Fibroblast of pulmonary artery (primary cell): Measurements from ENCODE around the gene HIVEP3.
"Not testable (repeated sequence)": the region's sequence is repeated elsewhere in the genome, so short reads cannot be mapped to it uniquely, and the experiment has no call there.

Source experiments
- DNase-seq: peaks from one replicate; pipeline ENCODE4 v3.0.0-alpha.2; 2010; ENCODE audit warnings: low read depth
- H3K4me3 ChIP-seq: replicated peaks from 2 replicates; pipeline ENCODE4 v1.5.1; 2011; ENCODE audit warnings: low read depth, mild to moderate bottlenecking, control low read depth, low read length, moderate library complexity
- TF ChIP-seq, protein P1 (sequence below): IDR thresholded peaks from 2 replicates; pipeline ENCODE4 v1.5.1; 2011; ENCODE audit warnings: mild to moderate bottlenecking, control low read depth, low read length, inconsistent platforms; ENCODE audit errors: missing control alignments

Gene HIVEP3

DNA sequence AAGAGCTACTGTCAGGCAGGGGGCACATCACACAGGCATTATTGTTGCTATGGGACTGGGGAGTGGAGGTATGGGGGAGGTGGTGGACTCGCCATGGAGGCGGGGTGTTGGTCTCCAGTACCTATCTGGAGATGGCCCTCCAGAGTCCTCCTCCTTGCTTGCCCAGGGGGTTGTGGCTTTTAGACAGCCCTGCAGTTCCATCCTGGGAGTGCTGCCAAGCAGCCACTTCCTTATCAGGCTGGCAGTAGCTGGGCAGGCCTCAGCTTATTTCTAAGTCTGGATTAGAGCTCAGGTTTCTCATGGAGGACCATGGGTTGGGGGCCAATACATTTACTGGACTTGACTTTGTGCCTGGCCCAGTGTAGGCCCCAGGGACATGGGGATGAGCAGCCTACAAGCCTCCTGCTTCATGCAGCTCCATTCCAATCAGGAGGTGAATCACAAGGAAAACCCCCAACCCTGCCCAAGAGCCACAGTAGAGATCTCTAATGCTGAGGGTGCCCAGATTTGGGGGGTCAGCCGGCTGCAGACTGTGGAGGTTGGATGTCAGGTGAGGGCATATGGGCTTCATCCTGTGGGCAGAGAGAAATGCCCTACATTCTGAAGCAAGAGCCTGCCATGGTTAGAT lies 223.5 kb downstream of the HIVEP3 start:
- no peak for DNase-seq
- no peak overlapping the region for H3K4me3 ChIP-seq
- TF ChIP-seq, protein P1, sequence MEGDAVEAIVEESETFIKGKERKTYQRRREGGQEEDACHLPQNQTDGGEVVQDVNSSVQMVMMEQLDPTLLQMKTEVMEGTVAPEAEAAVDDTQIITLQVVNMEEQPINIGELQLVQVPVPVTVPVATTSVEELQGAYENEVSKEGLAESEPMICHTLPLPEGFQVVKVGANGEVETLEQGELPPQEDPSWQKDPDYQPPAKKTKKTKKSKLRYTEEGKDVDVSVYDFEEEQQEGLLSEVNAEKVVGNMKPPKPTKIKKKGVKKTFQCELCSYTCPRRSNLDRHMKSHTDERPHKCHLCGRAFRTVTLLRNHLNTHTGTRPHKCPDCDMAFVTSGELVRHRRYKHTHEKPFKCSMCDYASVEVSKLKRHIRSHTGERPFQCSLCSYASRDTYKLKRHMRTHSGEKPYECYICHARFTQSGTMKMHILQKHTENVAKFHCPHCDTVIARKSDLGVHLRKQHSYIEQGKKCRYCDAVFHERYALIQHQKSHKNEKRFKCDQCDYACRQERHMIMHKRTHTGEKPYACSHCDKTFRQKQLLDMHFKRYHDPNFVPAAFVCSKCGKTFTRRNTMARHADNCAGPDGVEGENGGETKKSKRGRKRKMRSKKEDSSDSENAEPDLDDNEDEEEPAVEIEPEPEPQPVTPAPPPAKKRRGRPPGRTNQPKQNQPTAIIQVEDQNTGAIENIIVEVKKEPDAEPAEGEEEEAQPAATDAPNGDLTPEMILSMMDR: no peak

DNA sequence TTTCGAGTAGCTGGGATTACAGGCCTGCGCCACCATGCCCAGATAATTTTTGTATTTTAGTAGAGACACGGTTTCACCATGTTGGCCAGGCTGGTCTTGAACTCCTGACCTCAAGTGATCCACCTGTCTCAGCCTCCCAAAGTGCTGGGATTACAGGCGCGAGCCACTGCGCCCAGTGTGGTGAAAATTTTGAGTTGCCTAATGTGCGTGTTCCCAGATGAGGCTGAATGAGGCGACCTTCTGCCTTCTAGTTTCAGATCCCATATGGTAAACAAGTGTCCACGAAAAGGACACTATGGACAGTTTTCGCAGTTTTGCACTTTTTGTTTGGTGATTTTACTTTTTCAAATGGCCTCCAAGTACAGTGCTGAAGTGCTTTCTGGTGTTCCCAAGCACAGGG lies 226.8 kb downstream of the HIVEP3 start:
- not testable (repeated sequence) for DNase-seq, H3K4me3 ChIP-seq

DNA sequence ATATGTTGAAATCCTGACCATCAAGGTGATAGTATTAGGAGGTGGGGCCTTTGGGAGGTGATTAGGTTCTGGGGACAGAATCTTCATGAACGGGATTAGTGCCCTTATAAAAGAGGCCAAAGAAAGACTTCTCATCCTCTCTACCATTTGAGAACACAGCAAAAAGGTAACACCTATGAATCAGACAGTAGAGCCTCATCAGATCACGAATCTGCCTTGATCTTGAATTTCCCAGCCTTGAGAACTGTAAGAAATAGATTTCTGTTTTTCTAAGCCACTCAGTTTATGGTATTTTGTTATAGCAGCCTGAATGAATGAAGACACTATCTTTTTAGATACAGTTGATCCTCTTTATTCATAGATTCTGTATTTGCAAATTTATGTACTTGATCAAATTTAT lies 227.3 kb downstream of the HIVEP3 start:
- TF ChIP-seq, protein P1: no peak
- no peak overlapping the region for H3K4me3 ChIP-seq
- no peak for DNase-seq

DNA sequence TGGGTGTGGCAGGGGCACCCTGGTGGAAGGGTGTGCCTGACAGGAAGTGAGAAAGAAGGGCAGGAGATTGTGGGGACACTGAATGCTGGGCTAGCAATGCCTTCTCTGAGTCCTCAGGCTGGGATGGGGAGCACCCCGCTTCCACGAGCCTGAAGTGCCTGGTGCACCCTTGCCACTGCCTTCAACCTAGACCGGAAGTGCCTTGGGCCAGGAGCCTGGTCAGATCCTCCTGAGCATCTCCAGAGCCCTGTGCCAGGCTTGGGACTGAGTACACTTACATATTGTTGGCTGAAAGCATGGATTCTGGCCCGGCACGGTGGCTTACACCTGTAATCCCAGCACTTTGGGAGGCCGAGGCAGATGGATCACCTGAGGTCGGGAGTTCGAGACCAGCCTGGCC lies 228.4 kb downstream of the HIVEP3 start:
- TF ChIP-seq, protein P1: no peak
- H3K4me3 ChIP-seq: no peak overlapping the region
- DNase-seq: no peak

DNA sequence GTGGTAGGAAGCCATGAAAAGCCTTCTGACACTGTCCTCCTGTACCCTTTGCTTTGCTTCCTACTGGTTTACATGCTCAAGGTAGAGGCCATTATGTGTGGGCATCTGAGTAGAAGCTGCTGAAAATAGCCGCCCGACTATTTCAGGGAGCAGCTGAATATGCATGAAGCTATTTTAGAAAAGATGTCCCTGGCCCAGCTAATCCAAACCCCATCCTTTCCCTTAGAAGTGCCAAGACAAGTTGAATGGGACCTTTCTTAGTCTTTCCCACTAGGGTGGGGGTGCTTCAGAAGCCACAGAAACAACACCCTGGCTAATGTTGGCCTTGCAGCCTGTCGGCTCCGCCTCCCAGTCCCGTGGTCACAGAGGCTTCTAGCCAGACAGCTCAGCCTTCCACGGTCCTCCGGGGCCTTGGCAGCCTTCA lies 229.2 kb downstream of the HIVEP3 start:
- no peak overlapping the region for H3K4me3 ChIP-seq
- DNase-seq: no peak
- TF ChIP-seq, protein P1: no peak

DNA sequence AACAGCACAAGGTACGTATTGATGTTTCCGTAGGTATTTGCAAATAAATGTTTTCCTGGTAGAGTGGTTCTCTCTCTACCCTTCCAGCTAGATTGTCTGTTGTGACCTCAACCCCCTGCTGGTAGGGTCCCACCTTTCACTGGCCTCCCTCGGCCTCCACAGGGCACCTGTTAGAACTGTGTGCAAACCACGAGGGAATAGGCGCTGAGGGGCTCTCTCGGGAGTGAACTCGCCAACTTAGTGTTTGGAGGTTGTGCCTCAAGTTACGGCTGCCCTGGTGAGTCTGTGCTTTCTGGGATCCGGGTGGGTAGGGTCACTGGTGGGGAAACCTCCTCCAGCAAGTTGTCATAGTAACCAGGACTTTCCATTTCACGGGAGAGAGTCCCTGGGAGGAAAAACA lies 229.6 kb downstream of the HIVEP3 start:
- H3K4me3 ChIP-seq: no peak overlapping the region
- TF ChIP-seq, protein P1: no peak
- no peak for DNase-seq

DNA sequence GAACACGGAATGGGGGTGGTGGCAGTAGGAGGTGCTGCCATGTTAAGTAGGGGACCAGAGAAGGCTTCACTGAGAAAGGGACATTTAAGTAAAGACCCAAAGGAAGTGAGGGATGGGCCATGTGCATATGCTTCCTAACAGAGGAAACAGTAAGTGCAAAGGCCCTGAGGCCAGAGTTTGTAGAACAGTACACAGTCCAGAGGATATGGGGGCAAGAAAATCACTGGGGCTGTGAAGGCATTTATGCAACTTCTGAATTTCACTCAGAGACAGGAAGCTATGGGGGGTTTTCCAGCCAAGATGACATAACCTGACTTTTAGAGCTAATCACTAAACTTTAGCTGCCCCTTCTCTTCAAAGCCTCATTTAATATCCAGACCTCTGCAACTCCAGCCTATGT lies 231.7 kb downstream of the HIVEP3 start:
- no peak for DNase-seq
- TF ChIP-seq, protein P1: no peak
- no peak overlapping the region for H3K4me3 ChIP-seq
